Body of pancreas (tissue), 4 donors: Measurements from ENCODE around the gene SLCO1B1.

Experiments
- CTCF ChIP-seq, 7 experiments: fragments of 450-650 bp in 4 of 7; fragments of 200-600 bp in 3 of 7; sonication (generic) in 3 of 7; IDR thresholded peaks; one replicate each; pipeline ENCODE4 v1.5.1; 2016 to 2019; ENCODE audit warnings: antibody characterized with exemption in 7 of 7
- POLR2A ChIP-seq, 3 donors: fragments of 450-650 bp; IDR thresholded peaks; one replicate each; pipeline ENCODE4 v1.6.1; 2016; ENCODE audit warnings: antibody characterized with exemption in 3 of 3, mild to moderate bottlenecking in 2 of 3

- no peak for TF ChIP-seq POLR2A (IDR thresholded peaks at IDR 0.05)
- TF ChIP-seq CTCF (IDR thresholded peaks at IDR 0.05), result no peak
Observed at GRCh38 chr12:21111732-21112131, 19.3 kb upstream of the SLCO1B1 start.
